HG02623 (cell line): ENCODE measurements around the gene ARSJ.

Source experiments
- ATAC-seq: cut with Tn5 transposase; IDR thresholded peaks from one replicate; pipeline ENCODE4 v1.9.1; 2021; ENCODE audit warnings: moderate library complexity; ENCODE audit not compliant: unreplicated experiment

The ARSJ gene

DNA sequence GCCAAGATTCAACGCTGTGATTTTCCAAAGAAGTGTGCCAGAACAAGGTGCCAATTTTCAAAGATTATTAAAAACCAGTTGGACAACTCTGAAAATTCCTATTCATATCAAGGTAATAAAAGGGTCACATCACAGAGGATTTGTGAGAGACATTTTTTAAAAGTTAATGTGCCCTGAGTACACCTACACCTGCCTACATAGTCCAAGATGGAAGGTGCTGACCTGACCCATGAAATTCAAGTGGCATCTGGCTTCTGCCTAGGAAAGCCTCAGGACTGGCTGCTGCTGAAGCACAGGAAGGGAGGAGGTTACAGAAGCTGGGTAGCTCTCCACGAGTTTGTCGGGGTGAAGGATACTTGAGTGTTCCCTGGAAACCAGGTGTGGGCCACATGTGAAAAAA lies 11.4 kb upstream of the ARSJ start:
- no peak for ATAC-seq

DNA sequence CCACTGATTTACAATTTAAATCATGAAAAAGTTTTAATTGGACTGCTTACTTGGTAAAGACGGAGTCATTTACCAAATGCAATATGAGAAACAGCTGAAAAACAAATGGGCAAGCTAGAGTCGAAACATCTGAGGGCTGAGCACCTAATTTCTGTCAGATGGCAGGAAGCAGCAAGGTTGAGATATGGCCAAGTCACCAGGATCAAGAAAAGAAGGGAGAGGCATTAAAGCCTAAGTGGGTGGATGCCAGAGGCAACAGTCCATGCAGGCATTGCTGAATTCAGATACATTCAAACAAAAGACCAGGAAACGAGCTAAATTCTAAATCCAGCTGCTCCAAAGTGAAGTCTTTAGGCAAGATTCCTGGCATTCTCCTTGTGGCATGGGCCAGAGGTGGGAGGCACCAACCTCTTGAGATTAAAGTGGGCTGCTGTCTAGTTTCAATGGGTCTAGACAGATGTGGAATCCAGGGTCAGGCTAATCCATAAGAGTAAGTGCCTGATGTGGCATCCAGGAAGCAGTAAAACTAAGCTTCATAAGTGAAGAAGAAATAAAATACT lies 8.0 kb upstream of the ARSJ start:
- no peak for ATAC-seq

DNA sequence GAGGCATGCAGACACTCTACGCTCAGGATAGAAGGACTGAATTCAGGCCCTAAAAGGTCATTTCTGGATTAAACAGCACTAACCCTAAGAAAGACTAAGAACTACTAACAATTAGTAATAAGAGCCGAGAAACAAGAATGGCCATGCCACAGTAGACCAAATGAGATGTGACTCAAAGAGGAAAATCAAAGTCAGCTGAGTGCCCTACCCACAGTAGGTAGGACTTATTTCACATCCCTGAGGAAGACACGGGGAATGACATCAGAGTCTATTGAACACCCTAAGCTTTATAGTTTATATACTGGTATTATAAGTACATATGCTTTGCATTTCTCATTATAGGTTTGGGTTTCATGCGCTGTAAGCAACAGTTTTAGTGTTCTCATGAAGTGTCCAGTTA lies 2.7 kb upstream of the ARSJ start:
- no peak for ATAC-seq

DNA sequence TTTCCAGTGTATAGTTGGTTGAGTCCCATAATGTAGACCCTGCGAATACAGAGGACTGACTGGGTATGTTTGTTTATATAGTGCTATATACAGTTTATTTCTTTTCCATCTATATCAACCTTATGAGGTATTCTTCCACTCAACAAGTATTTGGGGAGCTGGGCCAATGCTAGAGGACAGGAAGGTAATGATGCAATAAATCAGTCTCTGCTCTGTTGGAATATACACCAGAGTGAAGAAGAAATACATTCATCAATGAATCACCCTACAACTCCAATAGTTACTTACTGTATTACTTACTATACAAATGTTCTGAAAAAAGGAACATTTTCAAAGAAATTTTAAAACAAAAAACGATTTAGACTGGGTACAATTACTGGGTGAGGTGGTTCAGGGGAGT lies 2.1 kb upstream of the ARSJ start:
- no peak for ATAC-seq

DNA sequence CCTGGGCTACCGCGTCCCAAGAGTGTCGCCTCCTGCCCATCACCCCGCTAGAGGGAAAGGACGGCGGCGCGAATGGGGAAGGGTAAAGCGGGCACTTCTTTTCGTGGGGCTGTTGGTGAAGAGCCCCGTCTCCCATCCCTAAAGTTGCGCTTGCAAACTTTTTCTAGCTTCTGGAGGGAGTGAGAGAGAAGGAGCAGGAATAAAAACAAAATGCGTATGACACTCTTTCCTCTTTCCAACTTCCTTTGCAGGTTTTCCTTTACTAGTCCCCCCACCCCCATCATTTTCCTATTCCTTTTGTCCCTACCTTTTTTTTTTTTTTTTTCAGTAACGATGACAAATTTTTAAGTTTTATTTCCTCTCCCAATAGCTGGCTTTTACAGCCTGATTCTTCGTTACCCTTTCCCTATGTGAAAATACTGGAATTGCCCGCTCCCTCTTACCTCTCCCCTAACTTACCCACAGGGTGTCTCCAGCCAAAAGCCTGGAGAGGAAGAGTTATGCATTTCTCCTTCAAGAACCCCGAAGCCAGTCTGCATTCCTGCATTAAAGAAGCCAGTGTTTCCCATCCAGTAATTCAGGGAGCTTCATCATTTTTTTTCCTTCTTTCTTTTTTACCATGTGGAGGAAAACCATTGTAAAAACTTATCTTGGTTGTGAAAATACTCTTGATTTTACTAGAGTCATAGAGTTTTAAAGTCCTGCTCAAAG lies 613 bp upstream of the ARSJ start:
- ATAC-seq, result no peak

DNA sequence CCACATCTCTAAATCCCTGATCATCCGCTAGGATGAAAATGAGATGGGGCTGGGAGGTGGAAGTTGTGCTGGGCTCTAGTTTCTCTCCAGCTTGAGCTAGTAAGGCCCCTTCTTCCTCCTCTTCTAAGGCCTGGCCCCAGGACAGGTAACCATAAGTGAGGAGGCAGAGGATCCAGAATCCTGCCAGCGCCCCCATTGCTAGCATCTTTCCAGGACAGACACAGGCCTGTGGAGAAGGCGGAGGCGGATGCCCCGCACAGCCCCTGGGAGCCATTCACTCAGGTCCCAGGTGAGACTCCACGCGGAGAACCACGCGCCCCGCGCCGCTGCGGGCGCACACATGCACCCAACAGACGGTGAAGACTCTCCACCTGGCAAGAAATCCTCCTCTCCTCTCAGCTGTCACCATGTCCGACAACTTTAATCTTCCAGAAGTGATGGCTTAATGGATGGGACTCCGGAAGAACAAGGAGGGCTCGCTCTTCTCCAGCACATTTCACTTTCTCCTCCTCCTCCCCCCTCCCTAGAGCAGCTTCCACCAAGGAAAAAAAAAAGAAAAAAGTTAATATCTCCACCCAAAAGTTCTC lies 793 bp downstream of the ARSJ start:
- ATAC-seq, result no peak

DNA sequence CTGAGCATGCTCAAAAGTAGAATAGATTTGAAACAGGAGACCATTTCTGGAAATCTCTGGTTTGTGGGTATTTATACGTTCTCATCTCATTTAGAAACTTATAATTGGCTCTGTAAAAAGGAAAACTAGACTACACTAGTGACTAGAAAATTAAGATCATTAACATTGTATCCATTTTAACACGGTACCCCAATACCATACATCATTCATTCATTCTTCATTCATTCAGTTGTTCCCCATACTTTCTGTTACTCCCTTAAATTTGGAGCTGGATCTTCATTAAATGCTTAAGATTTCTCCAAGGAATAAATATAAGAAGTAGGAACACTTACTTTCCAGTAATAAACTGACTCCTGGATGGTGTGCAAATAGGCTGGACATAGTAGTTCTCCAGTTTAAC lies 1.3 kb downstream of the ARSJ start:
- ATAC-seq, result no peak

DNA sequence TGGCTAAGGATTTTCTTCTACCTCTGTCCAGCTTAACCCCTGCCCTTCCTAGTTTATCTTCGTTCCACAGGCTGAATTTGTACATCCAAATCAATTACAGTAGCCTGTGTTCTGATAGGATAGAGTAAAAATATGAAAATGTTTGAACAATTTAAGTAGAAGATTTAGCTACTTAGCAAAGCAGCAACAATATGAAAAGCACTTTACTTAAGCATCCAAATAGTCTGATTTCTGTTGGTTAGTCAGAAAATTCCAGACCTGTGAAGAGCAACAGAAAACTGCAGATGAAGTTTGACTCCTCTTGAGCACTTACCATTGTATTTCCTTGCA lies 2.0 kb downstream of the ARSJ start:
- ATAC-seq, result no peak

DNA sequence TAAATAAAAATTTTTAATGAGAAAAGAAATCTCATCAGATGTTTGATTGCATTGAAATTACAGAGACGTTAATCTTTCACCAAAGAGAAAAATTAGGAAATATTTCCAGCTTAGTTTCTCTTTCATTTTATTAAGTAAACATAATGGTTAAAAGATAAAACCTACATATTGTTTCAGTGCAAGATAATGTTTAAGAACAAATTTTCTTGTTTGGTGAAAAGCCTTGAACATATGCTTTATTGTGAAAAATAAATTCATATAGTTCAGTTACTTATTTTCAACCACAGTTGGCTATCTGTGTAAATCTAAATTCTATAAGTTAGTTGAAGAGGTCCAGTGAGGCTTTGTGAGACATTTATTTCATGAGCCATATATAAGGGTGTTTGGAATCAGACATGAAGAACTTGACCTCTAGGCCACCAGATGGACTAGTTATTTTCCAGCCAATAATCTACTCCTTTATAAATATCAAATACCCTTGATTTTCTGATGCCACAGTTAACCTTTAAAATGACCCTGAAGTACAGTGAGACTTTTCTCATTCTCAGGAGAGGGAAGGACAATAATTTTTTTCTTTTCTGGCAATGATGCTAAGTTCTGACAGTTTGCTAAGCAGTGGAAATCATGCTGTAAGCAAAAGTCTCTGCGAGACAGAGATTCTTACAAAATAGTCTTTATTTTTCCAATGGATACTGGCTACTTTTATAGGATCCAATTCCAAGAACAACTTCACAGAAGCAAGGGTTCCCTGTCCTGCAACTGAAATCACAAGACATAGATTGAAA lies 2.5 kb downstream of the ARSJ start:
- no peak for ATAC-seq

DNA sequence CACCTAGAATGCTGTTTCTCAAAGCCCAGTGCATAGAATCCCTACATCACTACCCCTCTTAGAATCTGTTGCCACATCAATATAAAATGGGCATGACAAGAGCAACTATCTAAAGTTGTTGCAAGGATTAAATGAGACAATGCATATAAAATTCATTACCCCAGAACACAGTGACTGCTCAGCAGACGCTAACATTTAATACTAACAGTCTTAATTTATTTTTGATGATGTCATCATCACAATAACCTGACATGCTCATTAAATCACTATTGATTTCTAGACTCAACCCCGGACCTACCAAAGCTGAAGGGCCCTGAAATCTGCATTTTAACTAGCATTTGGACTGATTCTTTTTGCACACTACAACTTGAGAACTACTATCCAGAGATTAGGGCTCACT lies 3.9 kb downstream of the ARSJ start:
- ATAC-seq, result no peak

DNA sequence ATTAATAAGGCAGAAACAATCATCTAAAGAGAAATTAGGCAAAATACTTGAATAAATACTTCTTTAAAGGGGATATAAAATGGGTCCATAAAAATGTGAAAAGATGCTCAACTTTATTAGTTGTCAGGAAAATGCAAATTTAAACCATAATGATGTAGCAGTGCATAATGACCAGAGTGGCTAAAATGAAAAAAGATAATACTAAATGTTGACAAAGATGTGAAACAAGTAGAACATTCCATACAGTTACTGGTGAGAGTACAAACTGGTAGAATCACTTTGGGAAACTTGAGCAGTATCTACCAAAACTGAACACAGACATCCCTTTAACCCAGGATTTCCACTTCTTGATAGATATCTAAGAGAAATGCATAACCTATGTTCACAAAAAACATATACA lies 5.0 kb downstream of the ARSJ start:
- no peak for ATAC-seq

DNA sequence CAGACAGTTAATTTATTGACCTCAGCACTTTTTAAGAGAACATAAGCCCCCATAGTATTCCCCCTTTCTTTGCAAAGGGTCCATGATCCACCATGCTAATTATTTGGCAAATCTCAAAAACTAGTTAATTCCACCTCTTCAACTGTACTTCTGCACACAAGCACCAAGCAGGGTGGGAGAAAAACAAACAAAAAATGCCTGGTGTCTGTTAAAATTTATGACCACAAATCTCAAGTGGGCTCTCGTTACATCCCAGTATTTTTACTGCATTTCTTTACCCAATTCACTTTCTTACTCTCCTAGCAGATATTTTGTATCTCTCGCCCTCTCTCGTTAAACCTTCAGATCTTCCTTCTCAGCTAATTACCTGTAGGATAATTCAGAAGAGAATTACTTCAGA lies 6.1 kb downstream of the ARSJ start:
- no peak for ATAC-seq

DNA sequence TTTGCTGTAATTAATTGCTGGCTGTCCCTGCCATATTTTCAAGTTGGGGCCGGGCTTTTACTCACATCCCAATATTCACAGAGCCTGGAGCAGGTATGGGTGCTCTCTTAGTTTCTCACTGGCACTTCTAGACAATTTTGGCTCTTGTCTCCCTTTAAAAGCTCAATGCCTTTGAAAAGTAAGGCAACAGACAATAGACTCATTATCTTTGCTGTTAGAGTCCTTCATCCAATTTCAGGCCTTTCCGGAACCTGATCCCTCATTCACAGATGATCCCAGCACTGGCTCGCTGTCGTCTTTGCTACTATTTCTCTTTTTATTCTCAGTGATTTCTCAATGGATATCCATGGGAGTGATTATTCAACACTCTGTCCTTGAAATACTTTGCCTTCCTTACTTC lies 6.7 kb downstream of the ARSJ start:
- no peak for ATAC-seq

DNA sequence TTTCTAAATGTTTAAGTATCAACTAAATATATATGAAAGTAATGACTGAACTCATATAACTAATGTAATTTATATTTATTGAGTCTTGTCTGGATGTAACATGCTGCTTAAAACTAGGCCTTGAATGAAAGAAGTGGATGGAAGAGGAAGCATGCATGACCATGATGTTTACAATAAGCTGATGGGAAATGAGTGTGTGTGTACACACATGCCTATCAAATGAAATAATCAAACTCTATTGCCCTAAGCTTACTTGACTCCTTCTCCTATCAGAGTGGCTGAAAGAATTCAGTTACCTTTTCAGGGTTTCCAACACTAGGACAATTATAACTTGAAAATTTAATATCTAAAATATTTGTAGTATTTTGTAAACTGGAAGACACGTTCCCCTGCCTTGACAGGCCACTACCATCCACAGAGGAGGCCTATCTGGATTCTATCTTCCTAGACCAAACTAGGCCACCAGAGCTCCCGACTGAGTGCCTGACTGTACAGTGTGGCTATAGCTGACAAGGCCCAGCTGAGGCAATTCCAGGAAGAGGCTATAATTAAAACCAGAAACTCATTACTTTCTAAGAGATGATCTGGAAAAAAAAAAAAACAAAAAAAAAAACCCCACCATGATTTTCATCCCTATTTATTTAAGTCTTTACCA lies 7.6 kb downstream of the ARSJ start:
- ATAC-seq, result no peak

DNA sequence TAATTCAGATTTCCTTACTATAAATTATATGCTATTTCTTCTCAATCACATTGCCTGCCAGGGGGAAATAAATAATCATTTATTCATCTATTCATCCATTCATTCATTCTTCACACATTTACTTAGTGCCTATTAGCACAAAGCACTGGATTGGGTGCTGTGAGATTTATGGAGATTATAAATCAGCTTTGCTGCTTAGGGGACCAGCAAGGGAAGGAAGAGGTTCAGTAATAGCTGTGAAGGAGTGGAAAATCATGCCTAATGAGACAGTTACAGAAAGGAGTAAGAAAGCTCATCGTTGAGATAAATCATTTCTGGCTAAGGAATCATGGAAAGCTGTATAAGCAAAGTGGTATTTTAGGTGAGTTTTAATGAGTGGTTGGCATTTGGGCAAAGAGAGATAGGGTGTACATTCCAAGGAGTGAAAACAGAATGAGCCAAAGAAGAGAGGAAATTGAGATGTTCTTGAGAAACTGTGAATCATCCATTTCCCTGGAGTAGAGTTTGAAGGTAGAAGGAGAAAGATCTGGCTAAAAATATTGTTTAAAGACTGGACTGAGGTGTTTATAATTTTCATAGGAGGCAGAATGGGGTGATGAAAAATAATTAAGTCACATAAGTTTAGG lies 9.6 kb downstream of the ARSJ start:
- ATAC-seq, result no peak

DNA sequence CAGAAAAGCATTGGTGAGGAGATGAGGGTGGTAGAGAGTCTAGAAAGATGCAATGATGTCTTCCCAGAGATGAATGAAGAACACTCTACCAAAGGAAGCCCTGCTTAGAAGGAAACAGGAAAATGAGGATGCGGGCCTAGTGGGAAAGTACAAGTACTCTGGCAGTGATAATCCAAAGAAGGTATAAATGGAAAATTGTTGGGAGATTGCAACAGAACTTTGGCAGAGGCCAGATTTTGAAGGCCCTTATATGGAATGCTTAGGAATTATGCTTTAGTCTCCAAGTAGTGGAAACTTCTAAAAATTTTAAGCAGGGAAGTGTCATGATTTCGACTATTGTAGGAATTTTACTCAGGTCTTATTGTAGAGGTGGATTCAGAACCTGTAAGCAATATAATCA lies 11.0 kb downstream of the ARSJ start:
- ATAC-seq, result no peak

DNA sequence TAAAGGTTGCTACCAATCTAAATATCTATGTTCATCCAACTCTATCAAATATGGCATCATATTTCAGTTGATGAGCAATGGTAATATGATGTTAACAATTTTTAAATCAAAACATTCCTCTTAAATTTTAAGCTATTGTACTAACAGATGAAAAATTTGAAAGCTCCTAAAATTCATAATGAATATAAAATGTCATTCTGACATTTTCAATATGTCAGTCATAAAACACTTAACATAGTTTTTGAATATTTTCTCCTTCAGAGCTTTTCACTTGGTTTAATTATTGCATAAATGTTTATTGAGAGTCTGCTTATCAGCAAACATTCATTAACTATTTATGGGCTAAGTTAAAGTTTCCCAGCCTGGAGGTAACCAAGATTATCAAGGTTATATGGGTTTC lies 11.8 kb downstream of the ARSJ start:
- no peak for ATAC-seq

DNA sequence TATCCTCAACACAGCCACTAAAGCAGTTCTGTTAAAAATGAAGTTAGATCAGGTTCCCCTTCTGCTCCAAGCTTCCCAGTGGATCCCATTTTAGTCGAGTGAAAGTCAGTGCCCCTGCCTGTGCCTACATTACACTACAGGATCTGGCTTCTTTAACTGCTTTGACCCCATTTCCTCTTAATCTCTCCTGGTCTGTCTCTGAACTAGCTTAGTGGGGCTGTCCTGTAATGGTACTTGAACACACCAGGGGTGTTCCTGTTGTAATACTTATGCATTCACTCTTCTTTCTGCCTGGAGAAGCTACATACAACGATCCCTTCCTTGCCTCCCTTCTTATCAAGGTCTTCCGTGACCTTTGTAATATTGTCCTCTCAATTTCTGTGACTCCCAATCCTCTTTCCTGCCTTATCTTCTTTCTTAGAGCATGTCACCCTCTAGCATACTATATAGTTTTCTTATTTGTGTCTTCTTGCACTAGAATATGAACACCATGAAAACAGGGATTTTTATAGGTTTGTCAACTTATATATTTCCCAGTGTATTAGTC lies 16.7 kb downstream of the ARSJ start:
- no peak for ATAC-seq

DNA sequence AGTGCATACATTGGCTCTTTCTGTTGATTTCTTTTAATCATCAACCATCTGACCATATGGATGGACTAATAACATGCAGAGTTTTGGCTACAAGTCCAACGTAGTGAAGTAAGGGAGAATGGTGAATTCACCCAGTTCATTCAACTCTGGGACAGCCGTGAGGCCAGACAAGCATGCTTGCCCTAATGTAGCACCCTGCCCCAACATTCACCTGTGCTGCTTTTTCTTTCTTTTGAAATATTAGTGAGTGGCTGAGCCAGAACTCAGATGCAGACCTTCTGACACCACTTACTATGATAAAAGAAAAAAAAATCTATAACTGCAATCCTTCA lies 17.5 kb downstream of the ARSJ start:
- no peak for ATAC-seq

DNA sequence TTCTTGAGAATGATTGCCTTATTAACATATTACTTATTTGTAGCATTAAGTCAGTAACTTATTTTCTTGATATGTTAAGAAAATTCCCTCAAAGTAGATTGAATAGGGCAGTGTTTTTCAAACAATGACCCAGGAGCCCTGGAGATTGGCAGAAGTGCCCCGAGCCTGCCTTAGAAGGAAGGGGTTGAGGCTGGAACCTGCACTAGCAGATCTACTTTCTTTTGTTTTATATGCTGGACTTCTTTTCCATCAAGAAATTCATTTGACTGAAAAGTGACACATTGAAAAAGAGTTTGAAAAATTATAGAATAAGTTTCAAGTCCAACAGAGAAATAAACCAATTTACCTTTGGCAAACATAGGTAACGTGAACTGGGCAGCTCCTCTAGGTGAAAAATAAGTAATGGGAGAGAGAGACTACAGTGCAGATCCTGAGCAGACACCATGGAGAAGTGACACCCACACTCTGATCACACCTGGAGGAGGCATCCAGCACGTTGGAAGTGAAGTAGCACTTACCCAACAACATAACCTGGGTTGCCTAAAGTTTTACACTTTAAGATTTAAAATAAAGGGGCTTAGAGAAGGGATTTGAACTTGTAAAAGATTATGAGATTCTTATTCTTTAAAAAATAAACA lies 18.6 kb downstream of the ARSJ start:
- no peak for ATAC-seq

DNA sequence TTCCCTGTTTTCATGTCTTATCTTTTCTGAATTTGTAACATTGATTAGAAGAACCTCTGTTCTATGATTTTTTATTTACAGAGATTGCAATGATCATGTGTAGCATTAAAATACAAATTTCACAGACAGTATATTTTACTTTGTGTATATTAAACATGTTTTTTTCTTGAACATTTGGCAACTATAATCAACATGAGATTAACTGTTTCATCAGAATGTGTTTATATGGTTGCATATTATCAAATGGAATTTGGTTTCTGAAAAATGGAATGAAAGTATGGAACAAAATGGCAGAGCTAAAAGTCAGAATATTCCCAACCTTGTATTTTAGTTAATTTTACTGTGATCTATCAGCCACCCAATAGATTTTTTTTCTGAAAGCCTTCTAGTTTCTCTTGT lies 19.9 kb downstream of the ARSJ start:
- ATAC-seq, result no peak
